PC-9 (cell line): ENCODE data around the gene MARVELD2. TPM values are rescaled to one million over a fixed set of nuclear protein-coding genes. Genes with fewer than 3 reads are reported as not detected.

ENCODE experiments used
- BruUV-seq: library from RNA; stranded (reverse); fragments of 400-500 nt; replicated peaks from 2 replicates; lab custom pipeline; 2021; lab: Mats Ljungman, UMichigan
- CTCF ChIA-PET: fragments of 300-600 bp; sonication (Branson Sonifier 250); formaldehyde crosslinking; loops from one replicate; lab custom pipeline; 2022; ENCODE audit warnings: antibody characterized with exemption; lab: Charles Lee
- POLR2A ChIA-PET: fragments of 300-600 bp; sonication (Branson Sonifier 250); formaldehyde crosslinking; loops from one replicate; lab custom pipeline; 2022; ENCODE audit warnings: antibody characterized with exemption; ENCODE audit not compliant: unreplicated experiment; lab: Charles Lee
- DNase-seq, 2 experiments: peaks; one replicate each; pipeline versions ENCODE4 v3.0.0 to v3.0.0-alpha.2; 2015 to 2022; ENCODE audit warnings: mixed read lengths in 1 of 2
- H2AFZ ChIP-seq: fragments of 200-600 bp; sonication (generic); 2 replicates; pipeline ENCODE4 v1.8.1; 2017; ENCODE audit warnings: antibody characterized with exemption
- H3F3A ChIP-seq: fragments of 200-600 bp; sonication (generic); 2 replicates; pipeline ENCODE4 v1.8.1; 2017; ENCODE audit warnings: antibody characterized with exemption, mild to moderate bottlenecking, low read depth; ENCODE audit not compliant: insufficient read depth
- H3K27ac ChIP-seq: fragments of 200-600 bp; sonication (generic); 2 replicates; pipeline ENCODE4 v1.6.1; 2016; ENCODE audit warnings: mixed run types
- H3K27me3 ChIP-seq: fragments of 200-600 bp; sonication (generic); 2 replicates; pipeline ENCODE4 v1.6.1; 2016; ENCODE audit warnings: low read depth, mixed run types; ENCODE audit not compliant: insufficient read depth
- H3K36me3 ChIP-seq: fragments of 200-600 bp; sonication (generic); 2 replicates; pipeline ENCODE4 v1.6.1; 2016; ENCODE audit warnings: low read depth, mixed run types
- H3K4me1 ChIP-seq: fragments of 200-600 bp; sonication (generic); replicated peaks from 2 replicates; pipeline ENCODE4 v1.6.1; 2016; ENCODE audit warnings: mixed run types; ENCODE audit not compliant: insufficient read depth
- H3K4me2 ChIP-seq: fragments of 200-600 bp; sonication (generic); 2 replicates; pipeline ENCODE4 v1.6.1; 2017; ENCODE audit warnings: mixed run types
- H3K4me3 ChIP-seq: fragments of 200-600 bp; sonication (generic); 2 replicates; pipeline ENCODE4 v1.6.1; 2016; ENCODE audit warnings: mixed run types
- H3K79me2 ChIP-seq: fragments of 200-600 bp; sonication (generic); 2 replicates; pipeline ENCODE4 v1.6.1; 2017; ENCODE audit warnings: low read depth, mixed run types
- H3K9me2 ChIP-seq: fragments of 200-600 bp; sonication (generic); 2 replicates; pipeline ENCODE4 v1.8.1; 2017; ENCODE audit warnings: mild to moderate bottlenecking; ENCODE audit not compliant: insufficient read depth
- H3K9me3 ChIP-seq: fragments of 200-600 bp; sonication (generic); 2 replicates; pipeline ENCODE4 v1.8.1; 2016; ENCODE audit warnings: low read depth; ENCODE audit not compliant: insufficient read depth
- H4K20me1 ChIP-seq: fragments of 200-600 bp; sonication (generic); 2 replicates; pipeline ENCODE4 v1.8.1; 2017; ENCODE audit not compliant: insufficient read depth
- CTCF ChIP-seq: fragments of 200-600 bp; sonication (generic); conservative IDR thresholded peaks from 2 replicates; pipeline ENCODE4 v1.6.1; 2017; ENCODE audit warnings: mixed run types, antibody characterized with exemption, mild to moderate bottlenecking, moderate library complexity
- EZH2 ChIP-seq: fragments of 200-600 bp; sonication (generic); IDR thresholded peaks from 2 replicates; pipeline ENCODE4 v1.8.0; 2017; ENCODE audit warnings: antibody characterized with exemption, low read depth
- intact Hi-C: fragments of 100-400 bp; cut with micrococcal nuclease; formaldehyde crosslinking; loops from one replicate; pipeline ENCODE4 v1.10.0; 2022; ENCODE audit not compliant: unreplicated experiment
- total RNA-seq: library from RNA; stranded (reverse); gene quantifications from 2 replicates; pipeline ENCODE4 v1.2.3, GENCODE V29; 2021

The MARVELD2 gene
- total RNA-seq, 1 experiment from 2014 or later = 21.0 TPM

DNA sequence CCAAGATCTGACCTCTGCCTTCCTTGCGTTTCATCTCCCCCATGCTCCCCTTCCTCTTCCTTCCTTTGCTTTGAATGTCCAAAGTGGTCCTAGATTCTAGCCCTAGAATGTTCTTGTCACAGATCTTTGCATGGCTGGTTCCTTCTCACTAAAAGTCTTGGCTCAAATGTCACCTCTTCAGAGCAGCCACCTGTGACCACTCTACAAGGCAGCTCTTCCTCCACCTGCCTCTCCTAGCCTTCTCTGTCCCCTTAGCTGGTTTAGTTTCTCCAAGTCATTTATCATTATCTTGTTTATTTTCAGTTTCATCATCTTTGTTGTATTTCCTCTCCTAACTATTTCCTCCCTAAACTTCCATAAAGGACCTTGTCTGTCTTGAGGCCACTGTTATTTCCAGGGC is 70.6 kb downstream of the MARVELD2 start:
- CTCF ChIA-PET = no interaction called here

DNA sequence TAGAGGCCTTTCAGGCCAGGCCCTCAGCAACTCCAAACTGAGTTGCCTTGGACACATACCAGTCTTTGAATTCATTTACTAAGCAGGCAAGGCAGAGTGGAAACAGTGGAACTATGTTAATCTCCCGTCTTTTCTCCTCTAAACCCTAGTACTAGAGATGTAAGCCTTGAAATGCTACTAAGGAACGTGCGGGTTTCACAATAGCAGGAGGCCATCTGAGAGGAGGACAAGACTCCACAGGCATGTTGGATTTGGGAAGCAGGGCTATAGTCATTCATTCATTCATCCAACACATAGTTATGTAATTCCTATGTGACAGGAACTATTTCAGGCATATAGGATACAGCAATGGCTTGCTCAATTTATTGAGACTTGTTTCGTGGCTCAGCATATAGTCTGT is 74.3 kb downstream of the MARVELD2 start:
- ChIA-PET CTCF (no interaction called here), POLR2A (no interaction called here)
- Histone ChIP-seq H3K4me1 (peaks cover 19% of the 10 kb centered on the region), H3K36me3 (no peaks in the 10 kb centered on the region), H3K27ac (no peak overlapping the region), H3K4me2 (no peak overlapping the region), H3K4me3 (no peak overlapping the region), H3K79me2 (peaks cover 15% of the 10 kb centered on the region), H3K9me2 (no peaks in the 10 kb centered on the region), H4K20me1 (peaks cover 5% of the 10 kb centered on the region; the same call in 1 of the 2 replicates), H3K27me3 (no peaks in the 10 kb centered on the region), H3K9me3 (no peaks in the 10 kb centered on the region), H2AFZ (no peak overlapping the region), H3F3A (peaks cover 24% of the 10 kb centered on the region; the same call in 1 of the 2 replicates)
- intact Hi-C loops = no loop called here
- DNase-seq = no peak
- TF ChIP-seq CTCF (no peak), EZH2 (no peak)
- BruUV-seq = no TSS peak

More for the DNA sequence above, 70.6 kb downstream of the MARVELD2 start:
- no peaks in the 10 kb centered on the region for H4K20me1 ChIP-seq
- no peaks in the 10 kb centered on the region for H3K27me3 ChIP-seq
- no peak overlapping the region for H2AFZ ChIP-seq
- no peaks in the 10 kb centered on the region for H3K9me3 ChIP-seq
- POLR2A ChIA-PET = no interaction called here
- no peaks in the 10 kb centered on the region; the same call in 1 of the 2 replicates for H3F3A ChIP-seq
- H3K9me2 ChIP-seq = no peaks in the 10 kb centered on the region
- BruUV-seq = no TSS peak
- no peaks in the 10 kb centered on the region for H3K79me2 ChIP-seq
- intact Hi-C loops = no loop called here
- H3K4me1 ChIP-seq = 0 out of 2 replicates have a peak, but pooled peaks cover 5% of the 10 kb centered on the region
- no peak overlapping the region for H3K27ac ChIP-seq
- no peak overlapping the region for H3K4me2 ChIP-seq
- no peaks in the 10 kb centered on the region for H3K36me3 ChIP-seq
- no peak for DNase-seq
- no peak overlapping the region for H3K4me3 ChIP-seq
- no peak for TF ChIP-seq EZH2
- TF ChIP-seq CTCF = no peak

- H3K9me3 ChIP-seq = no peaks in the 10 kb centered on the region
- H3K4me2 ChIP-seq = peak overlapping the region; percentile 83
- H3K9me2 ChIP-seq = no peaks in the 10 kb centered on the region
- intact Hi-C loops = no loop called here
- POLR2A ChIA-PET = interaction anchor here (0.6 kb wide), 1 partner anchor 9 kb away, joined by 6 read pairs; no protein-coding TSS in a partner anchor
- H2AFZ ChIP-seq = peak overlapping the region; percentile 82; the same call in 1 of the 2 replicates
- H3F3A ChIP-seq = peaks cover 24% of the 10 kb centered on the region; the same call in 1 of the 2 replicates
- TF ChIP-seq CTCF (no peak), EZH2 (no peak)
- peak overlapping the region; percentile 80; the same call in 1 of the 2 replicates for H3K4me3 ChIP-seq
- CTCF ChIA-PET = no interaction called here
- no TSS peak for BruUV-seq
- peaks cover 19% of the 10 kb centered on the region; the same call in 1 of the 2 replicates for H4K20me1 ChIP-seq
- no peak for DNase-seq
- H3K4me1 ChIP-seq = peaks cover 32% of the 10 kb centered on the region
- H3K36me3 ChIP-seq = peaks cover 4% of the 10 kb centered on the region
- H3K27ac ChIP-seq = peak overlapping the region; percentile 99
- no peaks in the 10 kb centered on the region for H3K27me3 ChIP-seq
- H3K79me2 ChIP-seq = peaks cover 33% of the 10 kb centered on the region
These were observed 76.1 kb downstream of the MARVELD2 start for GRCh38 chr5:69491027-69491426.
